ENCODE data around the gene COL23A1.

Gene COL23A1

GRCh38 chr5:178531786-178532185, 58.4 kb downstream of the COL23A1 start:
- no peak for DNase-seq

- DNase-seq = no peak
Measured at GRCh38 chr5:178530526-178530925, 59.7 kb downstream of the COL23A1 start.

GRCh38 chr5:178529080-178529479, 61.1 kb downstream of the COL23A1 start:
- peak in 2 of 3 donors; percentile 29 to 32 for DNase-seq

GRCh38 chr5:178527458-178528307, 62.5 kb downstream of the COL23A1 start:
- DNase-seq = no peak

GRCh38 chr5:178526773-178527457, 63.3 kb downstream of the COL23A1 start:
- DNase-seq = no peak

GRCh38 chr5:178525906-178526732, 64.1 kb downstream of the COL23A1 start:
- no peak for DNase-seq

GRCh38 chr5:178524093-178524882, 65.9 kb downstream of the COL23A1 start:
- no peak for DNase-seq

- no peak for DNase-seq
Measured at GRCh38 chr5:178522361-178522760, 67.8 kb downstream of the COL23A1 start.

- DNase-seq = no peak
Measured at GRCh38 chr5:178520851-178521250, 69.3 kb downstream of the COL23A1 start.

GRCh38 chr5:178519804-178520203, 70.4 kb downstream of the COL23A1 start:
- DNase-seq = no peak

- DNase-seq = no peak
Measured at GRCh38 chr5:178519155-178519554, 71.0 kb downstream of the COL23A1 start.

- no peak for DNase-seq
Measured at GRCh38 chr5:178516504-178517235, 73.5 kb downstream of the COL23A1 start.

- no peak for DNase-seq
Measured at GRCh38 chr5:178515776-178516503, 74.3 kb downstream of the COL23A1 start.

GRCh38 chr5:178514851-178515418, 75.3 kb downstream of the COL23A1 start:
- no peak for DNase-seq

- no peak for DNase-seq
Measured at GRCh38 chr5:178511172-178511571, 79.0 kb downstream of the COL23A1 start.

GRCh38 chr5:178509491-178510057, 80.6 kb downstream of the COL23A1 start:
- DNase-seq = no peak

GRCh38 chr5:178507151-178507932, 82.9 kb downstream of the COL23A1 start:
- no peak for DNase-seq

- no peak for DNase-seq
Measured at GRCh38 chr5:178505639-178506407, 84.4 kb downstream of the COL23A1 start.

Measured in suppressor macrophage treated with lipopolysaccharide for 1 hour (primary cell).